NOMO-1 treated with dmso at 0.1 percent for 144 hours (cell line): ENCODE results near the gene GTPBP2.

Experiments used
- DNase-seq: peaks from one replicate; lab custom pipeline; 2025; ENCODE audit not compliant: unreplicated experiment; lab: John Stamatoyannopoulos, UW

GTPBP2 gene, protein sequence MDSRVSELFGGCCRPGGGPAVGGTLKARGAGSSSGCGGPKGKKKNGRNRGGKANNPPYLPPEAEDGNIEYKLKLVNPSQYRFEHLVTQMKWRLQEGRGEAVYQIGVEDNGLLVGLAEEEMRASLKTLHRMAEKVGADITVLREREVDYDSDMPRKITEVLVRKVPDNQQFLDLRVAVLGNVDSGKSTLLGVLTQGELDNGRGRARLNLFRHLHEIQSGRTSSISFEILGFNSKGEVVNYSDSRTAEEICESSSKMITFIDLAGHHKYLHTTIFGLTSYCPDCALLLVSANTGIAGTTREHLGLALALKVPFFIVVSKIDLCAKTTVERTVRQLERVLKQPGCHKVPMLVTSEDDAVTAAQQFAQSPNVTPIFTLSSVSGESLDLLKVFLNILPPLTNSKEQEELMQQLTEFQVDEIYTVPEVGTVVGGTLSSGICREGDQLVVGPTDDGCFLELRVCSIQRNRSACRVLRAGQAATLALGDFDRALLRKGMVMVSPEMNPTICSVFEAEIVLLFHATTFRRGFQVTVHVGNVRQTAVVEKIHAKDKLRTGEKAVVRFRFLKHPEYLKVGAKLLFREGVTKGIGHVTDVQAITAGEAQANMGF

DNA sequence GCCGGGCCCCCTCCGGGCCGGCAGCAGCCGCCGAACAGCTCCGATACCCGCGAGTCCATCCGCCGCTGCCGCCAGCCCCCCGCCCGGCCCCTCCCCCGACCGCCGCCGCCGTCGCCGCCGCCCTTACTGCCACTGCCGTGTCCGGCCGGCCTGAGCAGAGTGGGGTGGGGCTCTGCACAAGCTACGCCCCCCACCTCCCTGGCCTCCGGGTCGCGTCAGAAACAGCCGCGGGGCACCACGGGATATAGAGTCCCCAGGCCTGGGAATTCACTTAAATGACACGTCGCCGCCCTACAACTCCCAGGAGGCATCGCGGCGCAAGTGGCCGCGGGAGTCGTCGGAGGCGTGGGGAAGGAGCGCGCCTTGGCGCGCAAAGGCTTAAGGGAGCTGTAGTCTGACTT lies at the start of gene GTPBP2:
TSS of gene GTPBP2 (minus strand) at position 161 of the 401 bp plus-strand sequence. CDS start at position 59, 102 bp downstream.
- DNase-seq = peak; percentile 98

DNA sequence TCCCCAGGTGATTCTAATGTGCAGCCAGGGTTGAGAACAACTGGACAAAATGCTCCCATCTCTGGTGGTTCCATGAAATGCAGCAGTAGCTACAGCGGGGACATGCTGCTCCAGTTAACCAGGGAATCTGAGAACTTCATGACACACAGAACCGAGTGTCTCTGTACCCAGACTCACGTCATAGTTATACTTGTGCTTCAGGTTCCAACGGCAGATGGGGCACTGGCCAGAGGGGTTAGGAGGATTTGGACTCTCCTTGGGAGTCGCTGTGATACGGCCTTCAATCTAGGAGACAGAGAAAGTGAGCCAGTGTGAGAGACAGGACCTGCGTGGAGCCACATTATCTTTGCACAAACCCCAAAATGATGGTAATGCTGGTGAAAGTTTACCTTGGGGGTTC lies 49.3 kb upstream of the GTPBP2 start:
- DNase-seq = no peak

DNA sequence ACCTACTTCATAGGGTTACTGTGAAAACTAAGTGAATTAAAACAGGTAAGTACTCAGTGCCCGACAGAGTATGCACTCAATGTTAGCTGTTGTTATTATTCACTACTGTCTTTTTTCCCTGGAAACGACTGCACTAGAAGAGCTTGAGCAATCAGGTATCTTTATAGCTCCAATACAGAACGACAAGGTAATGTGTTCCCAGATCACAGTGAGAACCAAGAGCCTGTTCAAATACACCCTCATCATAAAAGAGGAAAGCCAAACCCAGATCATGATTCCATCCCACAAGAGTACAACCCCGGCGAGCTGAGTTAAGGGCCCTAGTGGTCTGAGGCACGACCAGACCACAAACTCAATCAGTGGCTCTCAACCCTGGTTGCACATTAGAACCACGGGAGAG lies 48.7 kb upstream of the GTPBP2 start:
- DNase-seq = no peak

DNA sequence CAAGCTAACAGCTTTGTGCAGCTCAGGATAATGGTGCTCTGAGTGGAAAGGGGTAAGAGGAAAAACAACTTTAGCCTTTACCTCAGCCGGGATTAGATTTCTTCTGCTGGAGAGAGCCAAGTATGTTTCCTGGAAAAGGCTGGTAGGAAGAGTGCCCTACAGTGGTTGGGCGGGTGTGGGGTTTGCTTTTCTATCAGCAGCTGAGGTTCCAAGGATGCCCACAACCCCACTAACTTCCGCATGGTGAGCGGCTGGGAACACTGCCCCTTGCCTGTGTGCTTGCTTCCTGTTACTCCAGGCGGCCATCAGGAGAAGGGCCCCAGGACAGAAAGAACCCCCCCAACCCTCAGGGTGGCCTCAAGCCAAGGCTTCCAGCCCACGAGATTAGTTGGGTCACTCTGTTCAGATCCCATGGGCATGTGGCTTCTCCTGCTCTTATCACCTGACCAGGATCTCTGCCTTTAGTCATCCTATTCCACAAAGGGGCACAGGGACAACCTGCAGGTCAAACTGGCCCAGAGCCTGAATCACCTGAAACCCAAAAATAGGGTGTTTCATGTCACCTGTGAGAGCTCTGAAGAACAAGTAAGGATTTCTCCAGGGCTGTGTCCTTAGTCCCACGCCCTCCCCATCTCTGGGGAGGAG lies 48.0 kb upstream of the GTPBP2 start:
- no peak for DNase-seq

DNA sequence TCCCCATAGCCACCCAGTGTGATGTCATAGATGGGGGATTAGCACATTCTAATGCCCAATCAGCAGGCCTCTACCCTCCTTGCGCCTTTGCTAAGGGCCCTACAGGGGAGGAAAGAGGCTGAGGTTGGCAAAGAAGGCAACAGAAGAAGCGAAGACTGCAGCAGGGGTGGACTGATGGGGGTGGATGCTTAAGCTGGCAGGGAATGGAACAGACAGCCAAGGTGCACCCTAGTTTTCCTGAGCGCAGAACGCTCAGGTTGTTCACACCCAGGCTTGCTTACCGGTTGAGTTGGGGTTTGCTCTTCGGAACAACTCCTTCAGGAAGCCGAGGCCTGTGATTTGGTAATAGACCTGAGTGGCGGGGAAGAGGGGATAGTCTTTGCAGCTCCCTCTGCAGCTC lies 45.9 kb upstream of the GTPBP2 start:
- DNase-seq = no peak

DNA sequence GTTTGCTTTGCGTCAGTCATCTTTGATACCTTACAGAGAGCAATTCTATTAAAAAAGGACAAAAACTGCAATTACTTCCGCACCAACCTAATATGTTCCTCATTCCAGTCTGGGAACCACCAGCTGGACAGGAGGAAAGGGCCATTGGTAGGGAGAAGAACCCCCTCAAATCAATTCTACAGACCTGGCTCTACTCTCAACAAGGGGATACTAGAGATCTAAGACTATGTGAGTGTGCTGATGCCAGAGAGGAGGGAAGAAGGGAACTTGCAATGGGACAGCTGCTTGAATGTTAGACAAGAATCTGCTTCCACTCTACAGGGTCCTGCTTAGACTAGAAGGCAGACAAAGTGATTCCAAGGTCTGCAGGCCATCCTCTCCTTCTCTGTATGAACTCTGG lies 45.2 kb upstream of the GTPBP2 start:
- no peak for DNase-seq

DNA sequence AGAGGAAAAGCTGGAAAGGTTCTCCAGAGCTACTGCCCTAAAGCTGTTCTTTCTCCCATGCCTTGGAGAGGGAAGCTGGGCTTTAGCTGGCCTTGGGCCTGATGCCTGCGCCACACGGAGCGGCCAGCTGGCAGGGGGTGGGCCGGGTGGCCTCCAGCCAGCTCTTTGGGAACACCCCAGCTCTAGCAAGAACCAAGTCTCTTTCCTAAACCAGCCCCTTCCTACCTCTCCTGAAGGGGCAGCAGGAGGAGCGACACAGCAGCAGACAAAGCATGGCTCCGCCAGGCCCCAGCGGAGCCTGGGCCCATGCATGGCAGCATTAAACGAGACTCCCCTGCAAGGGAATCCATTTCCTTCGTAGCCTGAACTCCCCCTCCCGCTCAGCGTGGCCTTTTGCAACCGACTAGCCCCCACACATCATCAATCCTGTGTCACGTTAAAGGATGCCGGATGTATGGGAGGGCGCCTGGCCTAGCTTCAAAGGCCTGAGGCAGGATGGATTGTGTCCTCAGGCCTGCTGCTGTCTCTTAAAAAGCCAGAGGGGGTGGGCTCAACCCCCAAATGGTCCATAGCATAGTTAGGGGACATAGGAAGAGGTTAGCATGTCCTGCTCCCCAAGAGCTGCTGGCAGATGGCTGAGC lies 44.5 kb upstream of the GTPBP2 start:
- no peak for DNase-seq

DNA sequence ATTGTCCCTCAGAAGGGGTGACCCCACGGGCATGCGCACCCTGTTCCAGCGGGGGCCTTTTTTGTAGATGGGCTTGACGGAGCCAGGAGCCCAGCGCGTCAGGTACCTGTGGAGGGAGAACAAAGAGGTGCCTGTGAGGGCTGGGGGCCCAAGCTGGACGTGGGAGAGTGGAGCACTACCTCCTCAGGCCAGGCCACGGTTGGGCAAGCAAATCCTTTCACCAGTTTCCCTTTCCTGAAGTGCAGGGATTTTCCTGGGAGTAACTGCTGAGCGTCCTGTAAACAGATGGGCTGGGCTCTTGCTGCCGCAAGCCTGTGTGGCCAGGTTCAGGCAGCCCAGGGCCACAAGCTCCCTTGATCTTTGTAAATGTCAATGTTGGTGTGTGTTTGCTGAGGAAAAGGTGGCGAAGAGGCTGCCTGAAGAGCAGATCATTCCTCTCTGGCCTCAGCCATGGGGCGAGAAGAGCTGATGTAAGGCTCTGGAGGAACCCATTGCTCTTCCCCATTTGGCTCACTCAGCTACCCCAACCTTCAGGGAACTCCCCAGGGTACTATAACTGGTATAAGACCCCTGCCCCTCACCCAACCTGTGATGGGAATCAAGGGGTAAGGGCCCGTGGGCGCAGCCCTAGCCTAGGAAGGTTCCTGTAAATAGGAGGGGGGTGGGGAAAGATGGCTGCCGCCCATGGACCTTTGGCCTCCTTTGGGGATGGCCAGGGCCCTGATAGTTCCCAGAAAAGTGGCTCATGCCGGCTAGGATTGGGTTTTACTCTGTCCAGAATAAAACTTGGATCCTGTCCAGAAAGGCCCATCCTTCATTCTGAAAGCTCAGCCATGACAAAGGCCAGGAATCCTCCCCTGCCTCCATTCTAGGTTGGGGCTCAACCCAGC lies 43.0 kb upstream of the GTPBP2 start:
- no peak for DNase-seq

DNA sequence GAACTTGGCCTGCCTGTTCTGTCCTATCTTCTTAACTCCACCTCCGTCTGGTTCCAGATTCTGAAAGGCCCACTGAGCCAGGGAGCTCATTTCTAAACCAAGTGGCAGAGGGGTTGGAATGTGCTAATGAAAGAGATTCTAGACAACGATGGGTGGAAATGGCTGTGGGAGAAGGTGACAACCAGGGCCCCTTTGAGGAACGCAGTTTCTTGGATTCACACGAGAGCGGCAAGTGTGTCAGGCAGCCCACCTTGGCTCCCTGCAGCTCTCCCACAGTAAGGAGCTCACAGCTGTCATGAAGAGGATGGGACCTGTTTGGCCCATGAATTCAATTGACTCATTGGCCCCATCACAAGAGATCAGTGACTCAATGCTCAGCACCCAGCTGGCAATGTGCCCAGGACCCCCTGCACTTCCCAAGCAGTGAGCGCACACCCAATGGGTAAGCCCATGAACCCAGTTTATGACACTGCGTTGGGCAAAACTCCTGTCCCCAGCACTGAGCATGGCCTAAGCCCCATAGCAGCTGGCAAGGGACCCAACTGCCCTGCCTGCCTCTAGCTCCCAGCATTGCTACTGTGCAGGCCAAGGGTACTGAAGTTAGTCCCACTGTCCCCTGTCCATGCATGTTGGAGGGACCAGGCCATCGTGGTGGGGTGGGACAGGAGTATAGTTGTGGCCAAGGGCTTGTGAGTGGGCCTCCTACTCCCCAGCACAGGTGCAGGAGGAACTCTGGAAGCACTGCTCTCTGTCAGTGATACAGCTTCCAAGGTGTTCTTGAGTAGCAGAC lies 42.1 kb upstream of the GTPBP2 start:
- DNase-seq = no peak

DNA sequence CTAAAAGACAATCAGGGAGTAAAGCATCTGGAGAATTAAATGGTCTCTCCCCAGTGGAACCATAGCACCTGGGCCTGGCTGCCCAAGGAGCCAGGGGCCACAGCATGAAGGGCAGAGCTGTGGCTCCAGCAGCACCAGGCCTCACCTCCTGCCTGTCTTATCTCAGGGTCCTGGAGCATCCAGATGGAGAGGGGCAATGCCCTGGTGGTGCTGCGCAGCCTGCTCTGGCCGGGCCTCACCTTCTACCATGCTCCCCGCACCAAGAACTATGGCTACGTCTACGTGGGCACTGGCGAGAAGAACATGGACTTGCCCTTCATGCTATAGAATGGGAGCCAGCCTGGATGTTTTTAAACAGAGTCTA lies 41.5 kb upstream of the GTPBP2 start:
- no peak for DNase-seq

DNA sequence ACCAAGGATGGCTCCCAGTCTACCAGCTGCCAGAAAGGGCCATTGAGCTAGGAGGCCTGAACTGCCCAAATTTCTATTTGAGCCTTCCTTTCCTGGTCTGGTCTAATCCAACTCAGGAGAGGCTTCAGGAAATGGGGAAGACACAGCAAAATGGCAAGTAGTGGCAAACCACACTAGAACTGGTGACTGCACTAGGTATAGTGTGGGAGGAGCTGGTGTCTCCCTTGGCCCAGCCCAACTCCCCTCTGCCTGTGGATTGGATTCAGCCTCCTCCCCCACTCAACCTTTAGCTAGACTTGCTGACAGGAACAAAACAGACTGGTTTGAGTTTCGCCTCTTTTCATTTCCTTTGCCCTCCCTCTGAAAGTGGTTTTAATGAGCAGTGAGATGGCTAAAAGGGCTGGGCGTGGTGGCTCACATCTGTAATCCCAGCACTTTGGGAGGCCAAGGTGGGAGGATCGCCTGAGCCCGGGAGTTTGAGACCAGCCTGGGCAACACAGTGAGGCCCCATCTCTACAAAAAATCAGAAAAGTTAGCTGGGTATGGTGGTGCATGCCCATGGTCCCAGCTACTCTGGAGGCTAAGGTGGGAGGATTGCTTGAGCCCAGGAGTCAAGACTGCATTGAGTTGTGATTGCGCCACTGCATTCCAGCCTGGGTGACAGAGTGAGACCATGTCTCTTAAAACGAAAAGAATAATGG lies 41.0 kb upstream of the GTPBP2 start:
- no peak for DNase-seq

DNA sequence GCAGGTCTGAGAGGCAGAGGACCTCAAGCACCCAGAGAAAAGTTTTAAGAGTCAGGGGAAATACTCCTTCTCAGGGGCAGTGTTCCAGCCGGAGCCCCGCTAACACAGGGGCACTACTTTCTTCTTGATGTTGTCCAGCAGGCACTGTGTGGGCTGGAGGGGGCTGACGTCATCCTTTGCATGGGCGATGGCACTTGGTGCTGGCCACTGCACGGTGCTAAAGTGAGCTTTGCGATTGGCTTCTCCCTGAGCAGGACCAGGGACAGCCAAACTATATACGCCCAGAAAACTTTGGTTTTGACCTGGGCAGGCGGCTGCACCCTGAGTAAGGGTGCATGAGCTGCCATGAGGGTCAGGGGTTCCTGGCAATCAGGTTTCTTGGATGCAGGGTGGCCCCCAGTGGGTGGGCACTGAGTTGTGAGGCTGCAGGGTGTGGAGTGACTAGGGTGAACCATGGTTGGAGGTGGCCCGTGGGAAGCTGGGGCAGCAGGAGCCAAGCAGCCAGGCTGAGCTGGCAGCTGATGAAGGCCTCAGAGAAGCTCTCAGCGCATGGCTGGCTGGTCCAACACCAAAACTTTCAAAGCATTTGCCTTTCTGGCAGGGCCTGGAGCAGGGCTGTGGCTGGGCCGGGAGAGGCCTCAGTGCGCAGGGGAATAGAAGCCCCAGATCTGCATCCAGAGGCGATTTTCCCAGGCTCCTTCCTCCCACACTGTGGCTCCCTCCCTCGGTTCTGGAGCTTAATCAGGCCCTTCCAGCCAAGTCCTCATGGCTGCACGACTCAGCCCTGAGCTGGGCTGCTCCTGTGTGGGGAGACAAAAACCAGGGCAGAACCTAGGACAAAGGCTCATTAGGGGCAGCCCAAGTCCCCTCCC lies 40.2 kb upstream of the GTPBP2 start:
- no peak for DNase-seq

DNA sequence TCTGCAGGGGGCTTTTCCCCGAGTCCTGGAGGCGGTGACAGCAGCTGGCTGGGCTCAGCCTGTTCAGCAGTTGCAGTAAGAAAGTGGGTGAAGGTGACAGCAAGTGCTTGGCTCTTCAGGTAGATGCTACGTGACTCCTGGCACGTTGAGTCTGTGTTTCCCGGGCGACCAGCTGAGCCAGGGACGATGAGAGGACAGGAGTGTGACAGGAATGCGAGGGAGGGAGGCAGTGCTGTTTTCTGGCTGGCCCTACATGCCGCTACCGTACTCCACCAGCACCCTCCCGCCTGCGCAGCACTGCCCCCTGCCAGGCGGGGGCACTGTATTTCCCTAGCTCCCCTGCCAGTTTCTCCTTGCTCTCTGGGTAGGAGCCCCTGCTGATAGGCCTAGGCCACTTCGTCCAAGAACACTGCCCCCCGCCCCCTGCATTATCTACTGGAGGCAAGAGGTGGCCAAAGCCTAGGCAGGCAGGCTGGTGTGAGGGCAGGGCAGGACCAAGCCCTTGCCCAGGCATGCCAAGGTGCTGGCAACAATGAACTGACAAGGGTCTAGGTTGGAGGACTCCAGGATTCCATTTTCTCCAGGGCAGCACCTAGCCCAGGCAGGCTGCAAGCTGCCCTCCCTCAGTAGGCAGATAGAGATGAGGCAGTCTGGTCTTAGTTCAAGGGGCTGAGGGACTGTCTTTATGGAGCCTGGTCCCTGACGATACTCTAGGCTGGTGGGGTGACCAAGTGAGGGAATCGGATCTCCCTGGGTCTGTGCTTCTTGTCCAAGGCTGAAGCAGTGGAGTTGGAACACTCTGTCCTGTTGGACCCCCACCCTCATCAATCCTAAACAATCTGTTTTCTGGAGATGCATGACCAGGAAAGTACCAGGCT lies 39.3 kb upstream of the GTPBP2 start:
- DNase-seq = peak; percentile 19

DNA sequence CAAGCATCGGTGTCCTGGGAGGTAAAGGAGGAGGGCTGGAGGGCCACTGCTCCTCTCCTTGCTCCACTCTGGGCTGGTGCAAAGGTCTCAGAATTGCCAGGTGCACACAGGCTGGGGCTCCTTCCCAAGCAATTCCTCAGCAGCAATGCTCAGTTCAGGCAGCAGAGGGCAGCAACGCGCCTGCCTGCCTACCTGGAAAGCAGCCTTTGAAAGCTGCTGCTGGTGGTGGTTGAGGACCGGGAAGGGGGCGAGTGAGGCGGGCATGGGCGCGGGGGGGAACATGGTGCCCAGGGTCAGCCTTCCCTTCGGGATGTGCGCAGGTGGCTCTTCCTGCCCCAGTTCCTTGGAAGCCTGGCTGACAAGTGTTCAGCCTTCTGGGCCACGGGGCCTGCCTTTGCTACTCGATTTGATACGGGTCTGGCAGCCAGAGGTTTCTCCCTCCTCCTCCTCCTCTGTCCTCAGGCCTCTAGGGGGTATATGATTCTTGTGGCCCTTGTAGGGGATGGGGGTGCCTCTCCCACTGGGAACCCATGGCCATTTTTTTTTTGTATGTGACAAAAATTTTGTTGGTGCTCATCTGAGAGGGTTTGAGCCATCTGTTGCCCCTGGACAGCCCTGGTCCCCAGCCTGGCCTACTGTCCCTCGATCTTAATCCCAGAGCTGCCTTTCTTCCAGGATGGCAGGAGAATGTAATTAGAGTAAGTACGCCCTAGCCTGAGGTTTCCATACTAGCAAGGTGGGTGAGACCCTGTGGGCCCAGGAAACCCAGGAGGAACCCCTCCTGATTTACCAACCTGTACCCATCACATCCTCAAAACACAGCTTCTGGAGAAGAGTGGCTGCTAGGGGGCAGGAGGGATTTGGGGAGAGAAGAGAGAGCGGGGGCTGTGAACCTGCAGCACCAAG lies 38.4 kb upstream of the GTPBP2 start:
- DNase-seq = peak; percentile 6

DNA sequence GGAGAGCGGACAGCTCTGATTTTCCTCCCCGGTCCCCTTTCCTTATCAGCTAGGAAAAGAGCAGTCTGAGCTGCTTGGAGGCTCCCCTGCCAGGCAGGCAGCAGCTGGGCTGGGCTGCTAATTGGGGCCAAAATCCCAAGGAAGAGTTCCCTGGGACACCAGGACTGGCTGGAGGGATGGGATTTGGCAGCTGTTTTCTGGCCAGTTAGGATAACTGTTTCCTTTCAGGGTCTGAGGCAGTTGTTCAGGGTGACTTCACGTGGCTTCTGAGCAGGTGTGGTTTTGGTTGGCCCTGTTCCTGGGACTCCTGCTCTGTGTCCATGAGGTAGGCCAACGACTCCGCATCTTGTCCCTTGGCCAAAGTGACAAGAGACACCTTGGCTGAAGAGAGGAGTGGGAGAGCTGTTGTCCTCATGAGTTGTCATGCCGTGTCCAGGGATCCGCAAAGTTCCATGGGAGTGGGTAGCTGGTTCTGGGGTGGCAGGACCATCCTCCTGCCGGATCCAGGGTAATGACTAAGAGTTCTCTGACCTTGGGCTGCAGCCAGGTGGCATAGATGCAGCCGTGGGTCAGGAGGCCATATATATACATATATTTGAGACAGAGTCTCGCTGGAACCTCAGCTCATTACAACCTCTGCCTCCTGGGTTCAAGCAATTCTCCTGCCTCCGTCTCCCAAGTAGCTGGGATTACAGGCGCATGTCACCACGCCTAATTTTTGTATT lies 37.3 kb upstream of the GTPBP2 start:
- no peak for DNase-seq

DNA sequence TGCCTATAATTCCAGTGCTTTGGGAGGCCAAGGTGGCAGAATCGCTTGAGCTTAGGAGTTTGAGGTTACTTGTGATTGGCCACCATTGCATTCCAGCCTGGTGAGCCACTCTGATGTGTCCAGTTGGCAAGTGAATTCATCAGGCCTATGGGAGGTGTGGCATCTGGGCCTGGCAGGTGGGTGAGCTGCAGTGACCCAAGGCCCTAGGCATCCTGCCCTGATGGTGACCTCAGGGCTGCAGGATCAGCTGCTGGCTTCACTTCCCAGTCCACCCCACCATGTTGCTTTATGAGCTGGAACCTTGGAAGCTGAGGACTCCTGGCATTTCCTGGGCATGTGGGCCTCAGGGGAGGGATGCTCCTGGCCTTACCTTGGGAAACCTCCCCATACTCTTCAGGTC lies 36.3 kb upstream of the GTPBP2 start:
- DNase-seq = no peak
